ENCODE results near the gene MAP3K9. TPM values are rescaled to one million over a fixed set of nuclear protein-coding genes. Genes with fewer than 3 reads are reported as not detected.

The MAP3K9 gene
- total RNA-seq, 1 experiment from 2014 or later, result 3.3 TPM

Other genes starting within 250 kb of the MAP3K9 start
- gene MED6, start 208.9 kb downstream of the MAP3K9 start, total RNA-seq (2014; rRNA removed; shearing (Covaris generic)), result 41.0 and 71.7 TPM in 2 replicates
- not detected in 2 replicates for gene TTC9, start 167.6 kb downstream of the MAP3K9 start, total RNA-seq (2014; rRNA removed; shearing (Covaris generic))
- 21.7 and 44.8 TPM in 2 replicates for gene PCNX1, start 97.9 kb upstream of the MAP3K9 start, total RNA-seq (2014; rRNA removed; shearing (Covaris generic))